GM21723 (cell line): Measurements from ENCODE around the gene PDE10A.

Experiments
- ATAC-seq: cut with Tn5 transposase; IDR thresholded peaks from one replicate; pipeline ENCODE4 v1.9.1; 2021; ENCODE audit warnings: mild to moderate bottlenecking, moderate library complexity; ENCODE audit not compliant: unreplicated experiment

The PDE10A gene

DNA sequence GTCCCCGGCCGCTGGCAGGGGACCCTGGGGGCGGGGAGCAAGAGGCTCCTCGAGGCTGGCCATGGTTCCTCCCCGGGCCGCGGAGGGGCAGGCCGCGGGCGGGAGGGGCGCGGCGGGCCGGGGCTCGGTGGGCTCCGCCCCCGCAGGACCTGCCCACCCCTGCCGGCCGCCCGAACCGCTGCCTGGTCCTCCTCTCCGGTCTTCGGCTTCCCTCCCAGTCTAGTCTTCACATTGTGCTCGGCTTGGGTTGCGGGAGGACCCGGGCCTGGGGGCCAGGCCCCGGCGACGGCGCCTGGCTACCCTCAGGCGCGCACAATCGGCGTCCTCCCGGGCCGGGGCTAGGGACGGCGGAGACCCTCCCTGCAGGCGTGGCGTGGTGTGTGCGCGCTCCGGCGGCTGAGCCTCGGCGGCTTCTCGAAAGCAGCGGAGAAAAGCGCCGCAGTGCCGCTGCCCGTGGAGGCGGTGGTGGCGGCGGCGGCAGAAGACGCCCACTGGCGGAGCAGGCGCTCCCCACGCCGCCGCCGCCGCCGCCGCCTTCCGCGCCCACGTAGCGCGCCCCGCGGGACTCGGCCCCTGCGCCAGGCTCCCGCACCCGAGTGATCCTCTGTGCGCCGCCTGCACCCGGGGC, at the start of gene PDE10A:
TSS of gene PDE10A (minus strand) at position 493 of the 628 bp plus-strand sequence. CDS start at position 63, 430 bp downstream.
- no peak for ATAC-seq

DNA sequence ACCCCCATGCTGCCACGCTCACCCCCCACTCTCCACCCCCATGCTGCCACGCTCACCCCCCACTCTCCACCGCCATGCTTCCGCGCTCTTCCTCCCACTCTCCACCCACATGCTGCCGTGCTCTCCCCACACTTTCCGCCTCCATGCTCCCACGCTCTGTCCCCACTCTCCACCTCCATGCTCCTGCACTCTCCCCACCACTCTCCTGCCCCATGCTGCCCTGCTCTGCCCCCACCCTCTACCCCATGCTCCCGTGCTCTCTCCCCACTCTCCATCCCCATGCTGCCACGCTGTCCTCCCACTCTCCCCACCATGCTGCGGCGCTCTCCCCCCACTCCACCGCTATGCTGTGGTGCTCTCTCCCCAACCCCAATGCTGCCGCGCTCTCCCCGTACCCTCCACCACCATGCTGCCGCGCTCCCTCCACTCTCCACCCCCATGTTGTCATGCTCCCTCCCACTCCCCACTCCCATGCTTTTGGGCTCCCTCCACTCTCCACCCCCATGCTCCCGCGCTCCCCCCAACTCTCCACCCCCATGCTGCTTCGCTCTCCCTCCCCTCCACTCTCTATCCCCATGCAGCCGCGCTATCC, 46.0 kb upstream of the PDE10A start:
- ATAC-seq: no peak

DNA sequence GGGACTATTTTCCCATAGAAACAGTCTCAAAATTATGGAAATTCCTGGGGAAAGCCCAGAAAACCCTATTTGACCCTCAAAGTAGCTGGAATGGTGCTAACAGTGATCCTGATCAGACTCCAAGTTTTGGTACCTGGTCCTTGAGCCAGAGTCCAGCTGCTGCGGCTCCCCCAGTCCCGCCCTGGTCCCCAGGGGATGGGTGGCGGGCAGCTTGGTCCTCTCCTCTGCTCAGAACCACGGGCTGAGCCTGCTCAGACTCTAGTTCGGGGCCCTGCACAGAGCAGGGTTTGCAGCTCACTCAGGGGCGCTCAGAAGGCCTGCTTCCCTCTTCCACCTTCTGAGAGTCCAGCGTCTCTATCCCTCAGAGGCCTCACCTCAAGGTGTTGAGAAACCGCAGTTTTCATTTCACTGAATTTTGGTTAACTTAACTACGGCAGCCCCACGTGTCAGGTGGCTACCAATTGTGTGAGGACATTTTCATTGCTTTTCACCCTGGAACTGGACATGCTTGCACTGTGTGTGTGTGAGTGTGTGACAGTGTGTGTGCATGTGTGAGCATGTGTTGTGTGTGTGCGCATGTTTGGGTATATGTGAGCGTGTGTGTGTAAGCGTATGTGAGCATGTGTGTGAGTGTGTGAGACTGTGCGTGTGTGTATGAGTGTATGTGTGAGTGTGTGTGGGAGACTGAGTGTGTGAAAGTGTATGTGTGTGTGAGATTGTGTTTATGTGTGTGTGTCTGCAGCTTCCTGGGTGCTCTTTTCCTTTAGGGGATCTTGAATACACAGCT, 44.2 kb upstream of the PDE10A start:
- no peak for ATAC-seq

DNA sequence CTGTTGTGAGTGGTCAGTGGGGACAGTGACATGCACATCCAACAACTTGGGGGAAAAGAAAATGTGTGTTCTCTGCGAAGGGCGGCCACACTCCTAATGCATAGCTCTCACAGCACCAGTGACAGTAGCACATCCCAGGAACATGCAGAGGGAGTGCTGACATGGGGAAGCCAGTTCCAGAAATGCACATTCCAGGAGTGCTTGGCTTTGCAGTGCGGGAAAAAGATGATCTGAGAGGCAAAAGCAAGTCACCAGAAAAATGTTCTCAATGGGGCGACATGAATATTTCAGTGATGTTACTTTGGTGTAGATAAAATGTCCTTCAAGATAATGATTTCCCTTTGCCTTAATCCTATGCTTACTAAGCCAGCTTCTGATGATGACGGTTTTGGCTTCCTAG, 42.9 kb upstream of the PDE10A start:
- no peak for ATAC-seq

DNA sequence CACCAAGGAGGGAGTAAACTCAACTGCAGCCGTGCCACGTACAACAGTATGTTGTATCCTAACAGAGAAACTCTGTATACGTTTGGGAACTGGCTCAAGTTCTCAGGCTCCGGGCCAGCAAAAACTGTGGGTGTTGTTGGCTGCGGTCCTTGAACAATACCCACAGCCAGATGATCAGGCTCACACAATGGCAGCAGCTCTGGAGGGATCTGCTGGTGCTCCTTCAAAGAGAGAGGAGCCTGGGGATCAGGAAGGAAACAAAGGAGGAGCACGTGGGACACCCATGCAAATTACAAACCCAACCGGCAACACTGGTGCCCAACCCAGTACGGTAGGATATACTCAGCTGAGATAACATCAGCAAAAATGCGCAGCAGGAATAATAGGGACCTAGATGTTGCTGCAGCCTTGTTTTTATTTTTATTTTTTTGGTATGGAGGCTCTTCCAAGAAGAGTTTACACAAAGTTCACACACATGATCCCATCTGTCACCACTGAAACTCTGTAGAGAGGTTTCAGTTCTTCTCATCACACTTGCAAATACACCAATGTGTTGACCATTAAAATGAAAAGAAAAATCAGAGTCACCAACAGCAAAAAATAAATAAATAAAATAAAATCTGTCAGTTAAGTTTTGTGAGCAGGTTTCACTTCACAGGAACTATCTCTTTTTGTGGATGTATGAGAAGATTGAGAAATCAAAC, 41.2 kb upstream of the PDE10A start:
- ATAC-seq: no peak

DNA sequence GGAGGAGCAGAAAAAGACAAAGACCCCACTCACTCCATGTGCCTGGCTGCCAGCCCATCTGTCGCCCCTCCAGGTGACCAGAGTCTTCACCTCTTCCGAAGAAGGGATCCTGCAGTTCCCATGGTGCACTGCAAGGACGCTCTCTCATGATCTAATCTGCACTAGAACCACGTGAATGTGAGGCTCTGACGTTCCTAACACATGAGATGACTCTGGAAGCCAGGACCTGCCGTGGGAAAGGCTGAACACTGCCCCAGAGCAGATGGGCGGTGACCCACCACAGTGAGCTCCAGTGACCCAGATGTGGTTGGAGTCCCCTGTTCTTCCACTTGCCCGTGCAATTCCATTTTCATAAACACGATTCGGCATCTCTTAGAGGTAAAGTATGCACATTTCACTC, 39.6 kb upstream of the PDE10A start:
- no peak for ATAC-seq

DNA sequence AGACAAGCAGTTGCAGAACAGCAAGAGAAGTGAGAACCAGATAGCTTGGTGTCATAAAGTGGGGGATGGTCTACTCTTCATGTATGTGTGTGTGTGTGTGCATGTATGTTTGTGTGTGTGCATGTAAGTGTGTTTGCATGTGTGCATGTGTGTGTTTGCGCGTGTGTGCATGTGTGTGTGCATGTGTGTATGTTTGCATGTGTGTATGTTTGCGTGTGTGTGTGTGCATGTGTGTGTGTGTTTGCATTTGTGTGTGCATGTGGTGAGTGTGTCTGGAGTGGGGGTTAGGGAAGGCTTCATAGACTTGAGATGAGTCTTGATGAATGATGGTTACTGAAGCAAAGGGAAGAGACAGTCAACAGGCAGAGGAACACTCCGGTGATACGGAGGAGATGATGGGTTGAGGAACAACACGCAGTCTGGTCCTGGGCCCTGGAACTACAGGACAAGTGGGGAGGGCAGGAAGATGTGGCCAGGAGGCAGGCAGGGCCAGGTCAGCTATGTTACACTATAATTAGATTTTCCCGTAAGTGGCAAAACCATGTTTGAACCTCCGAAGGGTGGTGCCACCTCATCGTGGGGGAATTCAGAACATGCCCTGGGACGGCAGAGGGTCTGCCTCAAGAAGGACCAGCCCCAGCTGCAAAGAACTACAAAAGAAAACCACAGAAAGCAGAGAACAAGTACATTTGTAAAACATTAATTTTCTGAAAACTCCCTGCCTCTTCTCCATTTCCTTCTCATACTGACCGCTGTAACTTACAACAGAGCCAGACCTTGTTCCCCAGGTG, 38.7 kb upstream of the PDE10A start:
- ATAC-seq: no peak

DNA sequence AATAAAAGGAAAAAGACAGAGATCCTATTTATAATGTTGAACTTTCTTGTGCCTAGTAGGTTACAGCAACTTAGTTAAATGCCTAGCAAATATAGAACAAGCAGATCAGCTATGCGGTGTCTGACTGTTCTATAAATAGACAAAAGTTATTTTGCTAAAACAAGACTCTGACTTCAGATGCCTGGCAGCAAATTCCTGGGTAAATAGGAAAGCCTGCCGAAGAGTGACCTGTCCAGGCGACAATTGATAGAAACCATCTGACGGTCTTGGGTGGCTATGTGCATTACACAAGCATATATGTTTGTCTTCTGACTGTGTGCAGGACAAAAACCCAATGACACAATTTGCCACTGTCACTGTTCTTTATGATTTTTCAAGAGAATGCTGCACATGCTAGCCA, 38.0 kb upstream of the PDE10A start:
- ATAC-seq: no peak

DNA sequence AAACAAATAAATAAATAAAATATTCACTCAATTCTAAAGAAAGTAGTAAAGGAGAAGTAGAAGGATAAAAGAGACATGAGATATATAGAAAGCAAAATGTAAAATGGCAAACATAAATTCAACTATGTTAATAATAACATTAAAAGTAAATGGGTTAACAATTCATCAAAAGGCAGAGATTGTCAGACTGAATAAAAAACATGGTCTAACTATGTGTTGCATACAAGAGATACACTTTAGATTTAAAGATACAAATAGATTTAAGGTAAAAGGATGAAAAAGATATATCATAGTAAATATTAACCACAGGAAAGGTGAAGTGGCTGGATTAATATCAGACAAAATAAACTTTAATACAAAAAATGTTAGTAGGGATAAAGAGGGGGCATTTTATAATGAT, 35.8 kb upstream of the PDE10A start:
- ATAC-seq: no peak

DNA sequence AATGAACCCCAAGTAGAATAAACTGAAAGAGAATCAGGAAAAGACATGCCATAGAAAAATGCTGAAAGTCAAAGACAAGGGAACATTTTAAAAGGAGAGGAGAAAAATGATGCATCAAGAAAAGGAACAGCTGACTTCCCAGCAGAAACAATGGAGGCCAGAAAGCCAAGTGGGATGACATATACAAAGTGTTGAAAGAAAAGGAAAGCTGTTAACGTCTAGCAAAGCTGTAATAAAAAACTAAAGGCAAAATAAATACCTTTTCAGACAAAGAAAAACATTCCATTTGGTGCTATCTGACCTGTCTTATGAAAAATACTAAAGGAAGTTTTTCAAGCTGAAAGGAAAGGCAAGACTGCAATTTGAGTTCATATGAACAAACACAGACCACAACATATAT, 34.1 kb upstream of the PDE10A start:
- ATAC-seq: no peak

DNA sequence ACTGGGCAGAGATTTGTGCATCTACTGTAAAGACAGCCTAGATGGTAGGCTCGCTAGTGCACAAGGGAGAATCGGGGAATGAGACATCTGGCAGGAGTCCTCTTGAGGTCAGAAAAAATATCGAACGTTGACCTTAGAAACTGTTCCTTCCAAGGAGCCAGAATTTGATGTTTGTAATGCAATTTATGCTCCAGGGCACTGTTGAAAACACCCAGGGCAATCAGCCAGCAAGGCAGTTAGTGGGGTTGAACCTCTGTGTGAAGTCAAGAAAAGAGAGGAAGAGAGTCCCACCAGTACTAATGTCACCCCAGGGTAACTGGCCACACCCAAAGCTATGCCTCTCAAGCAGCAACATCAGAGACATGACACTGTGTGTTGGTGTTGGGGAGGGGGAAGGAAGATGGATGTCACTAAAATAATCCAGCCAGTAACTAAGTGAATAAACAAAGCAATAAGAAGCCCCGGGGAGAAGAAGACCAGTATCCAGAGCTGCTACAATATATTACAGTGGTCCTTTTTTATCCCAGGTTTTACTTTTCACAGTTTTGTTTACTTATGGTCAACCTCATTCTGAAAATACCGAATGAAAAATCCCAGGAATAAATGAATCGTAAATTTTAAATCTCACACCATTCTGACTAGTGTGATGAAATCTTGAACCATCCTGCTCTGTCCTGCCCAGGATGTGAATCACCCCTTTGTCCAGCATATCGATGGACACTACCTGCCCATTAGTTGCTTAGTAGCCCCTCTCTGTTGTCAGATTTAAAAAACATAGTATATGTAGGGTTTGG, 32.9 kb upstream of the PDE10A start:
- ATAC-seq: no peak

DNA sequence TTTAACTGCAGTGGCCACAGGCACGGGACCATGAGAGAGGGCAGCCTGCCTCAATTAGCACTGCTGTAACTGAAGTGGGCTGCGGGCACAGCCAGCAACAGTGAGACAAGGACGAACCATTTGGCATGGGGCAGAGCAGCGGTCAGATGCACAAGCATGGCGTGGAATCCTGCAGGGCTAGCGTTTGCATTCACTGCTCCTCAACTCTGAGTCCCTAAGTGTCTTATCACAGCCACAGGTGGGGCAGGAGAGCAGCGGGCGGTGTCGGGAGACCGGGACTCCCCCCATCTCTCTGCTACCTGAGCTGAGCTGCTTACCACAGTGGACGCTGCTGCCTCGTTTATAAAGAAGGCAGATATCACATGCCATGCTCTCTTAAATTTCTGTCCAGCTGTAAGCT, 31.3 kb upstream of the PDE10A start:
- no peak for ATAC-seq

DNA sequence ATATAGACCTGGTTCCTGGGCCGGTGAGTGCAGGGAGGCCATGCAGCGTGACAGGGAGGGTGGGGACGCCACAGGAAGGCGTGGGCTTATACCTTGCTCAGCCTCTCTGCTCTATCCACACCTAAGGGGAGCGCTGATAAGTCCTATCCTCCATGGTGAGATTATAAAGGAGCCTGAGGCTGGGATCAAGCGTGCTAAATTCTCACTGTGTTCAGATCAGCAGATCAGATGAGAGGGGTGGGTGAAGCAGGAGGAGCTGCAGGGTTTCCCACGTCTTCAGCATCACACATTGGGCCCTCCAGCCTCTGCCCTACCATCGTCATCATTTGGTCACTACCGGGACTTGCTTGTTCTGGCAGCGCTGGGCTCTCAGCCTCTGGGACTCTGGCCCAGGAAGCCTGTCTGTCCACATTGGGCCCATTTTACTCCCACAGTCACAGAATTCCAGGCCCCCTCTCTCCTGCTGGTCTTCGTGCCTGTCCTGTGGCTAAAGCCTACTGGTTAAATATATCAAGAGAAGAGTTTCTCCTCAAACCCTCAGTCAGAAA, 29.1 kb upstream of the PDE10A start:
- ATAC-seq: no peak

DNA sequence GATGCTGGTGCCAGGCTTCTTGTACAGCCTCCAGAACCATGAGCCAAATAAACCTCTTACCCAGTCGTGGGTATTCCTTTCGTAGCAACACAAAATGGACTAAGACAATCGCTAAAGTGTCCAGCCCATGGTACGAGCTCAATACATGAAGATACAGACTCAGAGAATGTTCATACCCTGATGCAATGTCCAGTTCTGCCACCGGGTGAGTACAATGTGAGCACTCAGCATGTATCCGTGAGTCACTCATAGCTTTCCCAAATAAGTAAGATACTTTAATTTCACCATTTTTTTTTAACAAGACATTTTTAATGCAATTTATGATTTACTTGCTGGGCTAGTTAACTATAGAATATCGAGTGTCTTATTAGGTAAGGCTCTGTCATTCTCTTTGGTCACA, 26.7 kb upstream of the PDE10A start:
- ATAC-seq: no peak

DNA sequence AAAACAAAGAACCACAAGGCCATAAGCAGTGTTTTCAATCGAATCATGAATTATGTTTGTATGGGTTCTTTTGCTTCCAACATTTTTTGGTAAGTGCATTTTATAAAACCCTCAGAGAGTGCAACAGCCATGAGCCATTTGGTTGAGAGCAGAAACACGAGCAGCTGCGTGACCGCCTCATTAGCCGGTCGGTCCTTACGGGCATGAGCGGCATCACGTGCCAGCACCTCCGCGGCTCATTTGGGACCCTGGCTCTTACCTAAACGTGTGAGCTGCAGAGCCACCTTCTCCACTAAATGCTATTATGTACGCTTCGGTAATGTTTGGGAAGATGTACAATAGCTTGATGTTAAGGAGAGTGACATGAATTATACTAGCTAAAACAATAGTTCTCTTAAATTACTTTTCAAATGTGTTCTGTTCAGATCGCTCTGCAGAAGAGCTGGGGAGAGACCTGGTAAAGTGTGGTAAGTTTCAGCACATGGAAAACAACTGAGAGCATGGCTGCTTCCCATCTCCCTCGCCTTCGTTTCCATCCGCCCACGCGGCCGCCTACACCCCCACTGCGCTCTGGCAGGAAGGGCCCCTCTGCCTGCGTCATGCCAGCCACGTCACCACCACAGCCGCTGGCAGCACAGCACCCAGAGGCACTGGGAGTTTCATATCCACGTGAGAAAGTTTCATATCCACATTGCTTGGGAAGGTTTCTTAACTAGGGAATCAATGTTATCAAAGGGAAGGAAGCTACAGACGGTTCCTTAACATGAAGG, 23.7 kb upstream of the PDE10A start:
- no peak for ATAC-seq

DNA sequence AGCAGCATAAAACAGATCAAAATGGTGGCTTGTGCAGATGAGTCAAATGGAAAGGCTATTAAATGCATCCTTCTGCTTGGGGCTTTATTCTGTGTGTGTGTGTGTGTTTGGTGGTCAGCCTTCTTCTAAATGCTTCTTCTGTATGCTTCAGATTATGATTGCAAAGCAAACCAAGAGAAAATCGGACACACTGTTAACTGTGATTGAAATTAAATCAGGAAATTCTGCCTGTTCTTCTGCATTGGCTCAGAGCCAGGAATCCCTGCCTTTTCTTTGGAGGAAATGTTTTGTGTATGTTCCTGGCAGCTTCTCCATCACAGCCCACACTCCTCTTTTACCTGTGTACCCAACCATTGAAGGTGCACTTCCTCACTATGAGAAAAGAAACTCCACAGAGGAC, 22.3 kb upstream of the PDE10A start:
- ATAC-seq: no peak

DNA sequence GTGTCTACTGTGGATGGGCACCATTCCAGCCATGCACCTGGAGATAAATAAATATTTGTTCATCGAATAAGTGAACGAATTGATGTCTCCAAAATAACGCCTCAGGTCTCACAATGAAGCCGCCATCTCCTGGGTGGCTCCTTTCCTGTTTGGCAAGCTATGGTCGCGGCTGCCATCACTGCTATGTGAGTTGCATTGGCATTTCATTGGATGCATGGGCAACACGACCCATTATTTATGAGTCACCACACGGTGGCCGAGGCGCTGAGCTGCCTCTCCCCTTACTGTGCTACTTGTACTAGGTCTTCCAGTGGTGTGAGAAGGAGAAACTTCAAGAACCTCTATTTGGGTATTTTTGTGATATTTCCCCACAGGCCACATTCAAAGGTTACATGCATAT, 21.3 kb upstream of the PDE10A start:
- ATAC-seq: no peak

DNA sequence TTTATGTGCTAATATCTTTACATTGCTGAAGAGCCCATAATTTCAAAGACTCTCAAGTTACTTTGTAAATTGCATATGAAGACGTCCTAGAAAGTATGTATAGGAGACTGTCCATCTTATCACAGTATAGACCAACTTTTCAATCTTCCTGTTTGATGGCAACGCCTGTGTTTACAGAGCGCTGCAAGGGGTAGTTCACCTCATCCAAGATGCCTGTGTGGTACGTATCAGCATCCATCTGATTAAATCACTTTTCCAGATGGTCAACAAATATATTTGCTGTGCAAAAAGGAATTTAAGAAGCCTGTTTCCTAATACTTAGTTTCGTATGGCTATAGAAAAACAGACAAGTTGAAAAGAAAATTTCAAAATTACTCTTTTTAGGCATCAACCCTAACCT, 17.9 kb upstream of the PDE10A start:
- ATAC-seq: no peak

DNA sequence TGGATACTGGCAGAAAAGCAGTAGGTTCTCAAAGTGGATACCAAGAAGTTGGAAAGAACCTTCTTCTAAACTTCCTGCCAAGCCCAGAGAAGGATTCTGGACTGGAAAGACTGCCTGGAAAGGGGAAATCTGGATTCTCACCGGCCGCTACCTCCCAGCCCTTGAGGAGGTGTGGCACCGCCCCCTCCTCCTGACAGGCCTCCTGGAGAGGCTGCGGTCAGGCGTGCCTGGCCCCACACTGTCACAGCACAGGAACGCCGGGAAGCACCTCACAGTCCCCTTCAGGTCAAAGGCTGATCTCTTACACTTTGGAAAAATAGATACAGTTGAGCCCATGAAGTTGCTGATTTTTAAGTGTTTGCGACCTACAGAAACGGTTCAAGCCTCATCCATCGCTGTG, 16.3 kb upstream of the PDE10A start:
- no peak for ATAC-seq
